UCSD-AML1 (cell line): ENCODE data around the gene GTF2H2C_2.
"Not testable (repeated sequence)": the region's sequence is repeated elsewhere in the genome, so short reads cannot be mapped to it uniquely, and the experiment has no call there.

Experiments
- DNase-seq: peaks from one replicate; lab custom pipeline; 2025; ENCODE audit not compliant: unreplicated experiment; lab: John Stamatoyannopoulos, UW

GTF2H2C_2 gene

DNA sequence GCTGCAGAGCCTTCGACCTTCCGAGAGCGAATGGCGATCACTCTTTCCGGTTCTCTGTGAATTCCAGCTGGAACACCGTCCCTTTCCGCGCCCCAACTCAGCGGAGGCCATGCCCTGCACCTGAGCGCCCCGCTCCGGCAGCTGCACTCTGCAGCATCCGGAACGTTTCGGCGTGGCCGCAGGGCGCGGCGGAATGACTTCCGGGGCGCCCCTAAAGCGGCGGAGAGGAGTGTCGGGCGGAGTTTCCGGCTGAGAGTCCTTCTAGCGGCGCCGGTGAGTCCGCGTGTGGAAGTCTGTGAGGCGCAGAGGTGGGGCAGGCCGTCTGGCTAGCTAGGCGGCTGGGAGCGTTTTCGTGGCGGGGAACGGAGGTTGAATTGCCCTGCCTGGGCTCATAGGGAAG lies at the start of gene GTF2H2C_2:
TSS of gene GTF2H2C_2 (plus strand) at position 252 of the 400 bp plus-strand sequence.
- not testable (repeated sequence) for DNase-seq

DNA sequence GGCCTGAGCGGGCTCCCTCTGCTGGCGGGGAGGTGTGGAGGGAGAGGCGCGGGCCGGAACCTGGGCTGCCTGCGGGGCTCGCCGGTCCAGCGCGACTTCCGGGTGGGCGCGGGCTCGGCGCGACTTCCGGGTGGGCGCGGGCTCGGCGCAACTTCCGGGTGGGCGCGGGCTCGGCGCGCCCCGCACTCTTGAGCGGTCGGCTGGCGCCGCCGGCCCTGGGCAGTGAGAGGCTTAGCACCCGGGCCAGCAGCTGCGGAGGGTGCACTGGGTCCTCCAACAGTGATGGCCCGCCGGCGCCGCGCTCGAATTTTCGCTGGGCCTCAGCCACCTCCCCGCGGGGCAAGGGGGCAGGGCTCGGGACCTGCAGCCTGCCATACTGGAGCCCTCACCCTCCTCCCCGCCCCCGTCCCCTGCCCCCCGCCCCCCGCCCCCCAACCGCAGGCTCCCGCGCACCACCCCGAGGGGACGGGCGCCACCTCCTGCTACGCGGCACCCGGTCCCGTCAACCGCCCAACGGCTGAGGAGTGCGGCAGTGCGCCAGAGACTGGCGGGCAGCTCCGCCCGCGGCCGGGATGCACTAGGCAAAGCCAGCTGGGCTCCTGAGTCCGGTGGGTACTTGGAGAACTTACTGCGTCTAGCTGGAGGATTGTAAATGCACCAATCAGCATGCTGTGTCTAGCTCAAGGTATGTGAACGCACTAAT lies 14.0 kb upstream of the GTF2H2C_2 start:
- DNase-seq = not testable (repeated sequence)

DNA sequence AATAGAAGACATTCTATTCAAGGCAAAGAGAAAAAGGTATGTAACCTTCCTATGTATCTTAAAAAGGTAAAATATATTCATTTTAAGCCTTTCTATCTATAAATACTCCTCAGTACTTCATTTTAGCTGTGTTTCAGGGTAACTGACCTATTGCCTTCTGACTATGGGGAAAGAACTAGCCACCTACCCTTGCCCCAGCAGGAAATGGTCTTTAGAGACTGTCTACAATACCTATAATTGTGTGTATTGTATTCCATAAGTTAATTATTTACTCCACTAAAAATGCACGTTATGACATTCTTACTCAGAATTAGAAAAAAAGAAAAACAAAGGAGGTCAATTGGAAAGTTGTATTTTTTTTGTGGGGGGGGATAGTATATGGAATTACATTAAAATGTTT lies 6.2 kb downstream of the GTF2H2C_2 start:
- DNase-seq = not testable (repeated sequence)

DNA sequence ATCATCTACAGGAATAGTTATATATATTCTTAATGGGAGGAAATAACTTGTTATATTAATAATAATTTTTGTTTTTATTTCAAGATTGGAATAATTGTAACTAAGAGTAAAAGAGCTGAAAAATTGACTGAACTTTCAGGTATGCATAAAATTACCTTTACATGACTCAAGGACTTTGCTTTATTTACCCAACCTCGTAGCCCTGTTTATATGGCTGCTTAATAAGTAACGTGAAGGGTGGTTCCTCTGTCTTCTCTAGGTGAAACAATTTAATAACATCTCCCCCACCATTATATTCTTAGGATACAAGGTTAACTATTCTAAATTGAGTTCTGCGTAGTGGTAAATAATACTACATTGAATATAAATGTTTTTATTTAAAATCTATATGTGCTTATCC lies 8.0 kb downstream of the GTF2H2C_2 start:
- DNase-seq = not testable (repeated sequence)

DNA sequence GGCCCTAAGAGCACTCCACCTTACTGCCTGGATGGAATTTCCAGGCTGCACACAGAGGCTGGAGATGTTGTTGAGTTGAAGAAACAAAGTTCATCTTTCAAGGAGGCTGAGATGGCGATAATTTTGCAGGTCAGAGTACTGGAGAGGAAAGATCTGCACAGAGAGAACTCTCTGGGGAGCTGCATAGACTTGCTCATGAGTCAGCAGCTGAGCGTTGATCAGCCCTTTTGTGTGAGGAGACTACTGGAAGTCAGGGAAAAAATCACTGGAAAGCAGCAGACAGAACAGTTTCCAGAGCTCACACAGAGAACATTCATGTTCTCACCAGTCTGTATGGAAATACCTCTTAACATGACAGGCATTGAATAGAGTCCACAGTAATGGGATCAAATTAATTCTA lies 23.4 kb downstream of the GTF2H2C_2 start:
- DNase-seq = not testable (repeated sequence)

DNA sequence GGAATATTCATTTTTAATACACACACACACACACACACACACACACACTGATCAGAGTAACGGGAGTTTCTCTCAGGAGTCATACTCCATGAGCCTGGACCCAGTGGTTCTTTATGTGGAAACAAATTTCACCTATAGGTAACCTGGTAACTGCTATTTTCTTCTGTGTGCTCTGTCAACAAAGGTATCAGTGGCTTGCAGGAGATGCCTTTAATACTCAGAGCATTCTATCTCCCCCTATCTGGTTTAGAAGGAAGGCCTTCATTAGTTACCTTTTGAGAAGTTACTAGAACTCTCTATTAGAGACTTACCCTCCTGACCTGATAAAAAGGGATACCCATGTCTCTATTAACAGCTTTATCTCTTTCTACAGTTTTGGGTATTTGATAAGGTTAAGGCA lies 34.4 kb downstream of the GTF2H2C_2 start:
- not testable (repeated sequence) for DNase-seq

DNA sequence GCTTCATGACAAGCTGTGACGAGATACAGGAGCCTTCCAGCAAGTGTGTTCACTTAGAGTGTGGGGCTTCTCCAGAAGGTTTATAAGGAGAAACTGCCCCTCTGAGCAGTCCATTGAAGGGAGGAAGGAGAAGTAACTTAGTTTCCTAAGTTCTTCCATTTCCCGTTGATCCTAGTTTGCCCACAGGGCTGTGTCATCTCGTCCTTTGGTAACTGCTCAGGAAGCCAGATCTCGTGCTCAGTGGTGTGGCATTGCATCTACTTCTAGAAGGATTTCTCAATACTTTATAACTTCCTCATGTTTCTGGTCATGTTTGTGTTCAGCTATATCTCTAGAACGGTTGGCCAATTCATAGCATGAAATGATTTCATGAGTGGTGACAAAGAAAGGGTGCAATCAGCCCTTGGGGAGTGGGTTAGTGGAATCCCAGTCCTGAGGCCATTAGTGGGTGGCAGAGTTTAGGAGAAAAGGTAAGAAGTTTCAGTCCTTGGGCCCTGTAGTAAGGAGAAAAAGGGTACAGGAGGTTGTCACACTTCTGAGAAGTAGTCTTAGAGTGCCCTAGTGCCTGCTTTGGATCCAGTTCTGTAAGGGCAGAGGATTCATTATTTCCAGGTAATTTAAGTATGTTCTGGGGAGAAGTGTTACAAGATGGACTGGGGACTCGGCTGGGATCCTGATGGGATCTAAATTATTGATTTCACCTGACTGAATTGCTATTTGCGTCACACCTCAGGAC lies 36.2 kb downstream of the GTF2H2C_2 start:
- DNase-seq = not testable (repeated sequence)

DNA sequence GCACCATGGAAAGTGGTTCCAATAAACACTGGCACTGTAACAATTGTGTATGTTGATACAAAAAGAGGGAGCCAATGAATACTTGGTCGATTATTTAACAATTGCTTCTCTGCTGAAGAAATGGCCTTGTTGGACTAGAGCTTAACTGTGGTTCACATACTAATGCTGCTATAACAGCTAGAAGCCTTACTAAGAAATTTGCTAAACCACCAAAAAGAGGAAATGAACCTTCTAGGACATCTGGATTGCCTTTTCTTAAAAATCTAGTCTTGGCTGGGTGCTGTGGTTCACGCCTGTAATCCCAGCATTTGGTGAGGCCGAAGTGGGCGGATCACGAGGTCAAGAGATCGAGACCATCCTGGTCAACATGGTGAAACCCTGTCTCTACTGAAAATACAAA lies 41.9 kb downstream of the GTF2H2C_2 start:
- not testable (repeated sequence) for DNase-seq

DNA sequence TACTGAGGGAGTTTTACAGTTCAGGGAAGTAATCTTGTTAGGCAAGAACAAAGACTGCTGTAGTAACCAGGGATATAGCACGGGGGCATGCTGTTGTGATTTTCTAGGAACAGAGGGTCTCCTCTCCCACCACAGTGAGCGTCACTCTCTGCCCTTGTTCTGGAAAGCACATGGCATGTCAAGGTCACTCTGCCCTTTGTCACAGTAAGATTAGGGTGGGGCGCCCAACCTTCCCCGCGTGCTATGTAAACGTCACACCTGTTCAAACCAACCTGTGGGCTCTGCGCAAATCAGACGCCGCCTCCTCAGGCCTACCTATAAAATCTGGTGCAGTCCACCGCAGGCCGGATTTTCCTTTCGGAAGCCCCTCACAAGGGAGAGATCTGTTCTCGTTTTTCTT lies 44.0 kb downstream of the GTF2H2C_2 start:
- DNase-seq = not testable (repeated sequence)

DNA sequence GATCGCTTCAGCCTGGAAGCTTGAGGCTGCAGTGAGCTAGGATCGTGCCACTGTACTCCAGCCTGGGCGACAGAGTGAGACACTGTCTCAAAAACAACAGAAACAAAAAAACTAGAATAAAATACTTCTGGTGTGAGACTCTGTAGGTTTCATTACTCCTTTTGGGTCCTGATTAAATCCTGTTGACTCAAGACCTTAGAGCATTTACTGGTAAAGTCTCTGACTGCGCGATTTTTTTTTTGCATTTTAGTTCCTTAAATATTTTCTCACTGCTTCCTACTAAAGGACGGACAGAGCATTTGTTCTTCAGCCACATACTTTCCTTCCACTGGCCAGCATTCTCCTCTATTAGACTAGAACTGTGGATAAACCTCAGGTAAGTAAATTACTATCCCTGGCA lies 46.8 kb downstream of the GTF2H2C_2 start:
- not testable (repeated sequence) for DNase-seq

DNA sequence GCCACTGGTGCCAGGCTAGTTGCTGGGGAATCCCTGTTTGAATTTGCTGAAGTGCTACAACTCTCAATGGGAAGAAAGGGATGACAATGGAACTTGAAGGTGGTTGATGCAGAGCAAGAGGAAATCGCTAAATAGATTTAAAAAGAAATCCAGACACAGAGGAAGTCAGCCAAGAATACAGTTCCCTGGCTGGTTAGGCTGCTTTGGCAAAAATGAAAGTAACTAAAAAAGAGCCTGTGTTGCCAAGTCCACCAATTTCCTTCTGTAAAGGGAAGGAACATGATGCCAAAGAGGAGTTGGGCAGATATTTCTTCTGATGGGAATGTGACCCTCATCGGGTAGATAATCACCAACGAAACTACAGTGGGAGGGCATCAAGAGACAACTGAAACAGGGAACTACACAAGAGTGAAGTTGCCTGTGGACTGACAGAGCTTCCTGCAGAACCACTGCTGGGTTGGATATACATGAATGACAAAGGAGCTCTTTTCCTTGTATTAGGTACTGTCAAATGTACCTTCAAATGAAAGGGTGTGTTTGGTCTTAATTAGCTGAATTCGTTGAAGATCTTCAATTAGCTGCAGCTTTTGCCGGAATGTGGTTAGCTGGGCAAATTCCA lies 49.0 kb downstream of the GTF2H2C_2 start:
- DNase-seq = not testable (repeated sequence)

DNA sequence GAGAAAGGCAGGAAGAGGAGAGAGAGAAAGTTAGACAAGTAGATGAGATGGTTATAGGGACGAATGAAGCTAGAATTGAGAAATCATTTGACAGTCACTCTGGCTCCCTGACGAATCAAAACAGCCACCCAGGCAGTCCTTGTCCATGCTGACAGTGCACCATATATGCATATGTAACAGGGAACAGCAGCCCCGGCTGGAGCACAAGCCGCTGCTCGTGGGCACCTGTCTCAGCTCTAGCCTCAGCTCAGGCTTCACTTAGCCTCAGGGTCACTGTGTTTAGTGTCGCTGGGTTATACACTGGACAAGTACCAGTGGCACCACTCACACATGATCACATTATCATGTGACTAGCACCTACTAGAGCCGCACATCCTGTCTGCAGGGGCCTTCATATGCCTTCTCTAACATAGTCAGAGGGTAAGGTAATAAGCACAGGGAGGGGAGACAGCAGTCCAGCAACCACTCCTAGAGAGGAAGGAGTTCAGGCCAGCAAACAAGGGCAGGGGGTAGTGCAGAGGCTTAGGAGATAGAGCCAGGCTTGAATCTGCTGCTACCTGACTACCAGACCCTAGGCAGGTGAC lies 54.9 kb downstream of the GTF2H2C_2 start:
- not testable (repeated sequence) for DNase-seq
